Keratinocyte (primary cell): ENCODE results near the gene HEMGN.

Experiments
- EZH2 ChIP-seq: IDR thresholded peaks from one replicate; pipeline ENCODE4 v1.6.1; 2012; ENCODE audit warnings: inconsistent platforms, mild to moderate bottlenecking, low read length, moderate library complexity
- TF ChIP-seq, protein P1 (sequence below), 3 experiments: IDR thresholded peaks in 1 of 3; conservative IDR thresholded peaks in 1 of 3; optimal IDR thresholded peaks in 1 of 3; 2 replicates in 2 of 3; 3 replicates in 1 of 3; pipeline versions ENCODE3 to v1.5.1; 2011; ENCODE audit warnings: low read length in 3 of 3, mild to moderate bottlenecking in 3 of 3, moderate library complexity in 2 of 3, control low read depth in 1 of 3, inconsistent platforms in 1 of 3; ENCODE audit not compliant: insufficient read depth in 2 of 3; ENCODE audit errors: extremely low read depth in 1 of 3

DNA sequence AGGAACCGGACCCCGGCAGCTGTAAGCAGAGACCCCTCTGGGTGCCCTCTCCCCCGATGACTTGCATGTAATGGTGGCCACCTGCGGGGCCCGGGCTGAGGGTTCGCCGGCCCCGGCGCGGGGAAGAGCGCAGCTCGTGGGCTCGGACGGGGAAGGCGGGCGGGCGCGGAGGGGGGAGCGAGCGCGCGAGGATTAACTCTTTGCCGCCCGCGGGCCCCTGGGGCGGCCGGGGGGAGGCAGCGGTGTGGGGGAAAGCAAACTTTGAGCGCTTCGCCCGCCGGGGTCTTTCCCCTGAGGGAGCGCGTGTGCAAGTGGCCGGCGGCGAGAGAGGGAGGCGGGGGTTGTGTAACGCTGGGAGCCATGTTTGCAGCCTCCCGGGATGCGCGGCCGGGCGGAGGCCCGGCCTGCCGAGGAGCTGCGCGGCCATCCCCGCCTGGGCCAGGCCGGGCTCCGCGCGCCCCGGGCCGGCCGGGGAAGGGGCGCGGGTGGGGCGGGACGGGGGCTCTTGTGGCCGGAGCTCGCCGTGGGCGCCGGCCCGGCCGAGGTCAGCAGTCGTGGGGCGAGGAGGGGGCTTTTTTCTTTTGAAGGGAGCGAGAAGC, 45.7 kb upstream of the HEMGN start:
- TF ChIP-seq, protein P1, sequence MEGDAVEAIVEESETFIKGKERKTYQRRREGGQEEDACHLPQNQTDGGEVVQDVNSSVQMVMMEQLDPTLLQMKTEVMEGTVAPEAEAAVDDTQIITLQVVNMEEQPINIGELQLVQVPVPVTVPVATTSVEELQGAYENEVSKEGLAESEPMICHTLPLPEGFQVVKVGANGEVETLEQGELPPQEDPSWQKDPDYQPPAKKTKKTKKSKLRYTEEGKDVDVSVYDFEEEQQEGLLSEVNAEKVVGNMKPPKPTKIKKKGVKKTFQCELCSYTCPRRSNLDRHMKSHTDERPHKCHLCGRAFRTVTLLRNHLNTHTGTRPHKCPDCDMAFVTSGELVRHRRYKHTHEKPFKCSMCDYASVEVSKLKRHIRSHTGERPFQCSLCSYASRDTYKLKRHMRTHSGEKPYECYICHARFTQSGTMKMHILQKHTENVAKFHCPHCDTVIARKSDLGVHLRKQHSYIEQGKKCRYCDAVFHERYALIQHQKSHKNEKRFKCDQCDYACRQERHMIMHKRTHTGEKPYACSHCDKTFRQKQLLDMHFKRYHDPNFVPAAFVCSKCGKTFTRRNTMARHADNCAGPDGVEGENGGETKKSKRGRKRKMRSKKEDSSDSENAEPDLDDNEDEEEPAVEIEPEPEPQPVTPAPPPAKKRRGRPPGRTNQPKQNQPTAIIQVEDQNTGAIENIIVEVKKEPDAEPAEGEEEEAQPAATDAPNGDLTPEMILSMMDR (optimal IDR thresholded peaks at IDR 0.05 in 1 of 3, IDR thresholded peaks at IDR 0.05 in 1 of 3, conservative IDR thresholded peaks at IDR 0.05 in 1 of 3; ENCODE audit: extremely low read depth in 1 of 3, insufficient read depth in 2 of 3, low read length in 3 of 3), result no peak
- TF ChIP-seq EZH2, result no peak
